Karpas-422 (cell line): ENCODE measurements around the gene TOR1AIP2. TPM values are rescaled to one million over a fixed set of nuclear protein-coding genes. Genes with fewer than 3 reads are reported as not detected.
A peak's percentile ranks its signal among the peaks of the same experiment; 100 is the strongest.

ENCODE experiments used
- DNase-seq: peaks from one replicate; pipeline ENCODE4 v3.0.0-alpha.2; 2015
- H2AFZ ChIP-seq: fragments of 200-600 bp; sonication (generic); 2 replicates; pipeline ENCODE4 v1.6.1; 2014; ENCODE audit warnings: antibody characterized with exemption, low read length, mixed read lengths
- H3K27ac ChIP-seq: fragments of 200-600 bp; sonication (generic); 2 replicates; pipeline ENCODE4 v1.5.1; 2014; ENCODE audit warnings: mild to moderate bottlenecking, low read length, moderate library complexity
- H3K27me3 ChIP-seq: fragments of 200-600 bp; sonication (generic); 2 replicates; pipeline ENCODE4 v1.6.1; 2014; ENCODE audit warnings: low read length, mixed read lengths
- H3K36me3 ChIP-seq: fragments of 200-600 bp; sonication (generic); 2 replicates; pipeline ENCODE4 v1.6.1; 2014; ENCODE audit warnings: low read length, mixed read lengths; ENCODE audit not compliant: insufficient read depth
- H3K4me1 ChIP-seq: fragments of 200-600 bp; sonication (generic); 2 replicates; pipeline ENCODE4 v1.6.1; 2014; ENCODE audit warnings: mild to moderate bottlenecking, low read length, mixed read lengths
- H3K4me2 ChIP-seq: fragments of 200-600 bp; sonication (generic); 2 replicates; pipeline ENCODE4 v1.6.1; 2014; ENCODE audit warnings: low read length, low read depth, mild to moderate bottlenecking; ENCODE audit not compliant: poor library complexity, severe bottlenecking
- H3K4me3 ChIP-seq: fragments of 200-600 bp; sonication (generic); 2 replicates; pipeline ENCODE4 v1.5.1; 2014; ENCODE audit warnings: mild to moderate bottlenecking, antibody characterized with exemption, low read length, mixed read lengths
- H3K79me2 ChIP-seq: fragments of 200-600 bp; sonication (generic); 2 replicates; pipeline ENCODE4 v1.6.1; 2014; ENCODE audit warnings: mild to moderate bottlenecking, low read length, mixed read lengths
- H3K9ac ChIP-seq: fragments of 200-600 bp; sonication (generic); 2 replicates; pipeline ENCODE4 v1.6.0; 2014; ENCODE audit warnings: low read length
- H3K9me2 ChIP-seq: fragments of 200-600 bp; sonication (generic), shearing (Covaris generic); replicated peaks from 2 replicates; pipeline ENCODE4 v1.6.0; 2014; ENCODE audit warnings: mild to moderate bottlenecking, low read length, moderate library complexity; ENCODE audit not compliant: insufficient read depth
- H3K9me3 ChIP-seq: fragments of 300-700, 200-600 bp; sonication (generic); 2 replicates; pipeline ENCODE4 v1.6.1; 2014; ENCODE audit warnings: low read length, mixed read lengths
- H4K20me1 ChIP-seq: fragments of 200-600 bp; sonication (generic); 2 replicates; pipeline ENCODE4 v1.6.1; 2014; ENCODE audit warnings: mild to moderate bottlenecking, antibody characterized with exemption, low read length, low read depth; ENCODE audit not compliant: insufficient read depth
- total RNA-seq: library from RNA; depleted of rRNA; stranded (reverse); fragments of >200 nt; shearing (Covaris generic); gene quantifications from 2 replicates; pipeline ENCODE4 v1.2.3, GENCODE V29; 2014; ENCODE audit warnings: low replicate concordance

Gene TOR1AIP2
- total RNA-seq, 1 experiment from 2014 or later = 67.3 TPM

GRCh38 chr1:179921472-179921871 lies 43.9 kb upstream of the TOR1AIP2 start:
- no peak overlapping the region for H3K4me3 ChIP-seq
- H3K9me2 ChIP-seq = no peaks in the 10 kb centered on the region
- no peaks in the 10 kb centered on the region for H3K9me3 ChIP-seq
- no peak overlapping the region for H2AFZ ChIP-seq
- peaks cover 10% of the 10 kb centered on the region; the same call in 1 of the 2 replicates for H3K4me1 ChIP-seq
- no peak overlapping the region for H3K9ac ChIP-seq
- H4K20me1 ChIP-seq = no peaks in the 10 kb centered on the region
- H3K36me3 ChIP-seq = peaks cover 10% of the 10 kb centered on the region; the same call in 1 of the 2 replicates
- no peaks in the 10 kb centered on the region for H3K27me3 ChIP-seq
- H3K79me2 ChIP-seq = no peaks in the 10 kb centered on the region
- H3K27ac ChIP-seq = no peak overlapping the region
- H3K4me2 ChIP-seq = no peak overlapping the region
- no peak for DNase-seq

GRCh38 chr1:179917601-179918429 lies 40.2 kb upstream of the TOR1AIP2 start:
- H3K27me3 ChIP-seq = no peaks in the 10 kb centered on the region
- H2AFZ ChIP-seq = no peak overlapping the region
- DNase-seq = no peak
- no peaks in the 10 kb centered on the region for H3K4me1 ChIP-seq
- H3K9me3 ChIP-seq = no peaks in the 10 kb centered on the region
- no peak overlapping the region for H3K4me3 ChIP-seq
- no peaks in the 10 kb centered on the region for H4K20me1 ChIP-seq
- H3K27ac ChIP-seq = no peak overlapping the region
- H3K9ac ChIP-seq = no peak overlapping the region
- peaks cover 25% of the 10 kb centered on the region; the same call in 1 of the 2 replicates for H3K36me3 ChIP-seq
- H3K4me2 ChIP-seq = no peak overlapping the region
- H3K9me2 ChIP-seq = no peaks in the 10 kb centered on the region
- no peaks in the 10 kb centered on the region for H3K79me2 ChIP-seq

- Histone ChIP-seq H3K36me3 (peaks cover 33% of the 10 kb centered on the region), H3K4me2 (no peak overlapping the region), H2AFZ (no peak overlapping the region), H3K4me3 (no peak overlapping the region), H3K27me3 (no peaks in the 10 kb centered on the region), H3K9me3 (no peaks in the 10 kb centered on the region), H3K27ac (no peak overlapping the region), H3K79me2 (0 out of 2 replicates have a peak, but pooled peaks cover 3% of the 10 kb centered on the region), H3K9ac (no peak overlapping the region), H3K4me1 (no peaks in the 10 kb centered on the region), H3K9me2 (no peaks in the 10 kb centered on the region), H4K20me1 (no peaks in the 10 kb centered on the region)
- no peak for DNase-seq
Observed at GRCh38 chr1:179911812-179912211, 34.2 kb upstream of the TOR1AIP2 start.

GRCh38 chr1:179910934-179911333 lies 33.3 kb upstream of the TOR1AIP2 start:
- no peak overlapping the region for H3K9ac ChIP-seq
- no peaks in the 10 kb centered on the region for H3K9me3 ChIP-seq
- no peaks in the 10 kb centered on the region for H3K9me2 ChIP-seq
- H3K4me1 ChIP-seq = no peaks in the 10 kb centered on the region
- H2AFZ ChIP-seq = no peak overlapping the region
- peaks cover 33% of the 10 kb centered on the region for H3K36me3 ChIP-seq
- H3K4me3 ChIP-seq = no peak overlapping the region
- H4K20me1 ChIP-seq = no peaks in the 10 kb centered on the region
- H3K79me2 ChIP-seq = 0 out of 2 replicates have a peak, but pooled peaks cover 3% of the 10 kb centered on the region
- no peak for DNase-seq
- H3K27ac ChIP-seq = no peak overlapping the region
- no peak overlapping the region for H3K4me2 ChIP-seq
- H3K27me3 ChIP-seq = no peaks in the 10 kb centered on the region

GRCh38 chr1:179889589-179889988 lies 12.0 kb upstream of the TOR1AIP2 start:
- H3K4me2 ChIP-seq = no peak overlapping the region
- no peak overlapping the region for H2AFZ ChIP-seq
- no peaks in the 10 kb centered on the region for H3K27me3 ChIP-seq
- no peaks in the 10 kb centered on the region for H3K9me2 ChIP-seq
- no peaks in the 10 kb centered on the region for H3K9me3 ChIP-seq
- H3K4me1 ChIP-seq = peaks cover 45% of the 10 kb centered on the region
- no peaks in the 10 kb centered on the region for H4K20me1 ChIP-seq
- peaks cover 54% of the 10 kb centered on the region for H3K79me2 ChIP-seq
- no peak overlapping the region for H3K27ac ChIP-seq
- H3K4me3 ChIP-seq = no peak overlapping the region
- DNase-seq = no peak
- H3K9ac ChIP-seq = no peak overlapping the region
- H3K36me3 ChIP-seq = peaks cover 41% of the 10 kb centered on the region

GRCh38 chr1:179888071-179888470 lies 10.5 kb upstream of the TOR1AIP2 start:
- Histone ChIP-seq H3K9me3 (no peaks in the 10 kb centered on the region), H4K20me1 (no peaks in the 10 kb centered on the region), H3K36me3 (peaks cover 41% of the 10 kb centered on the region), H3K79me2 (peaks cover 68% of the 10 kb centered on the region), H3K4me2 (peak overlapping the region; percentile 36), H3K9ac (peak overlapping the region; percentile 27; the same call in 1 of the 2 replicates), H3K4me3 (peak overlapping the region; percentile 0; the same call in 1 of the 2 replicates), H3K4me1 (peaks cover 54% of the 10 kb centered on the region), H3K9me2 (no peaks in the 10 kb centered on the region), H3K27me3 (no peaks in the 10 kb centered on the region), H3K27ac (peak overlapping the region; percentile 82), H2AFZ (no peak overlapping the region)
- peak; percentile 63 for DNase-seq

GRCh38 chr1:179883745-179884138 lies 6.1 kb upstream of the TOR1AIP2 start:
- peak overlapping the region; percentile 85 for H3K4me3 ChIP-seq

GRCh38 chr1:179883040-179883744 lies 5.6 kb upstream of the TOR1AIP2 start:
- DNase-seq = peak; percentile 83
- H3K27ac ChIP-seq = peak overlapping the region; percentile 91
- no peaks in the 10 kb centered on the region for H4K20me1 ChIP-seq
- H3K4me1 ChIP-seq = peaks cover 63% of the 10 kb centered on the region
- no peaks in the 10 kb centered on the region for H3K27me3 ChIP-seq
- peak overlapping the region; percentile 85 for H3K4me3 ChIP-seq
- peak overlapping the region; percentile 84 for H3K4me2 ChIP-seq
- H3K9me2 ChIP-seq = no peaks in the 10 kb centered on the region
- H3K36me3 ChIP-seq = peaks cover 23% of the 10 kb centered on the region
- no peaks in the 10 kb centered on the region for H3K9me3 ChIP-seq
- H2AFZ ChIP-seq = peak overlapping the region; percentile 76
- H3K79me2 ChIP-seq = peaks cover 56% of the 10 kb centered on the region
- H3K9ac ChIP-seq = peak overlapping the region; percentile 89

More at GRCh38 chr1:179883745-179884138, 6.1 kb upstream of the TOR1AIP2 start:
- H4K20me1 ChIP-seq = no peaks in the 10 kb centered on the region
- no peaks in the 10 kb centered on the region for H3K27me3 ChIP-seq
- peak overlapping the region; percentile 91 for H3K27ac ChIP-seq
- H3K4me1 ChIP-seq = peaks cover 64% of the 10 kb centered on the region
- H3K4me2 ChIP-seq = peak overlapping the region; percentile 84
- peak overlapping the region; percentile 89 for H3K9ac ChIP-seq
- 0 out of 2 replicates have a peak overlapping the region, but pooled peaks have one; percentile 76 for H2AFZ ChIP-seq
- H3K36me3 ChIP-seq = peaks cover 23% of the 10 kb centered on the region
- peak; percentile 74 for DNase-seq
- no peaks in the 10 kb centered on the region for H3K9me2 ChIP-seq
- H3K79me2 ChIP-seq = peaks cover 61% of the 10 kb centered on the region
- no peaks in the 10 kb centered on the region for H3K9me3 ChIP-seq
